Keratinocyte (primary cell): ENCODE measurements around the gene PDZD2. TPM values are rescaled to one million over a fixed set of nuclear protein-coding genes. Genes with fewer than 3 reads are reported as not detected.

Experiments
- DNase-seq: peaks from one replicate; pipeline ENCODE4 v3.0.0-alpha.2; 2011; ENCODE audit warnings: low read depth, missing footprints, low spot score
- FAIRE-seq: peaks from 2 replicates; lab custom pipeline; 2011; peaks lifted over from hg19 to GRCh38; lab: Jason Lieb, UNC
- H2AFZ ChIP-seq: 2 replicates; pipeline ENCODE4 v1.6.0; 2012; ENCODE audit warnings: low read length, control low read depth, inconsistent platforms; ENCODE audit not compliant: control insufficient read depth
- H3K27ac ChIP-seq: 2 replicates; pipeline ENCODE4 v1.5.1; 2011; ENCODE audit warnings: low read length; ENCODE audit not compliant: control insufficient read depth, insufficient read depth
- H3K27me3 ChIP-seq: 3 replicates; pipeline ENCODE4 v1.6.0; 2011; ENCODE audit warnings: low read length; ENCODE audit not compliant: control insufficient read depth, insufficient read depth; ENCODE audit errors: extremely low read depth
- H3K36me3 ChIP-seq, 2 experiments: 2 replicates in 1 of 2; 3 replicates in 1 of 2; pipeline ENCODE4 v1.5.1; 2011; ENCODE audit warnings: low read length in 2 of 2, mild to moderate bottlenecking in 1 of 2; ENCODE audit not compliant: control insufficient read depth in 2 of 2, insufficient read depth in 2 of 2; ENCODE audit errors: extremely low read depth in 1 of 2
- H3K4me1 ChIP-seq: 3 replicates; pipeline ENCODE4 v1.5.1; 2011; ENCODE audit warnings: low read length; ENCODE audit not compliant: control insufficient read depth, insufficient read depth; ENCODE audit errors: extremely low read depth
- H3K4me2 ChIP-seq: 3 replicates; pipeline ENCODE4 v1.6.0; 2011; ENCODE audit warnings: low read depth, low read length; ENCODE audit not compliant: control insufficient read depth, insufficient read depth; ENCODE audit errors: extremely low read depth
- H3K4me3 ChIP-seq, 3 experiments: fragments of 200-600 bp in 1 of 3; sonication (generic) in 1 of 3; 2 replicates in 2 of 3; 3 replicates in 1 of 3; pipeline ENCODE4 v1.5.1; 2011 to 2016; ENCODE audit warnings: low read length in 3 of 3, mild to moderate bottlenecking in 3 of 3, control low read depth in 2 of 3, inconsistent platforms in 1 of 3, low read depth in 1 of 3, mixed read lengths in 1 of 3, mixed run types in 1 of 3, moderate library complexity in 1 of 3; ENCODE audit not compliant: control insufficient read depth in 2 of 3, insufficient read depth in 2 of 3; ENCODE audit errors: extremely low read depth in 1 of 3
- H3K79me2 ChIP-seq: 2 replicates; pipeline ENCODE4 v1.6.0; 2012; ENCODE audit warnings: low read length; ENCODE audit not compliant: control insufficient read depth, insufficient read depth
- H3K9ac ChIP-seq: 3 replicates; pipeline ENCODE4 v1.6.0; 2011; ENCODE audit warnings: low read length; ENCODE audit not compliant: control insufficient read depth, insufficient read depth; ENCODE audit errors: extremely low read depth
- H3K9me1 ChIP-seq: 3 replicates; pipeline ENCODE4 v1.6.0; 2011; ENCODE audit warnings: low read length; ENCODE audit not compliant: control insufficient read depth, insufficient read depth; ENCODE audit errors: extremely low read depth
- H3K9me3 ChIP-seq: 2 replicates; pipeline ENCODE4 v1.5.1; 2012; ENCODE audit warnings: low read depth, low read length; ENCODE audit not compliant: control insufficient read depth
- H4K20me1 ChIP-seq: 3 replicates; pipeline ENCODE4 v1.6.0; 2011; ENCODE audit warnings: low read length; ENCODE audit not compliant: control insufficient read depth, insufficient read depth; ENCODE audit errors: extremely low read depth
- CTCF ChIP-seq, 3 experiments: IDR thresholded peaks in 1 of 3; conservative IDR thresholded peaks in 1 of 3; optimal IDR thresholded peaks in 1 of 3; 2 replicates in 2 of 3; 3 replicates in 1 of 3; pipeline versions ENCODE3 to v1.5.1; 2011; ENCODE audit warnings: low read length in 3 of 3, mild to moderate bottlenecking in 3 of 3, moderate library complexity in 2 of 3, control low read depth in 1 of 3, inconsistent platforms in 1 of 3; ENCODE audit not compliant: insufficient read depth in 2 of 3; ENCODE audit errors: extremely low read depth in 1 of 3
- EZH2 ChIP-seq: IDR thresholded peaks from one replicate; pipeline ENCODE4 v1.6.1; 2012; ENCODE audit warnings: inconsistent platforms, mild to moderate bottlenecking, low read length, moderate library complexity
- dilution Hi-C: fragments of 300-500 bp; cut with MboI; formaldehyde crosslinking; loops from one replicate; pipeline ENCODE4 v1.7.0; 2020; ENCODE audit warnings: low sequenced_read_pairs; ENCODE audit not compliant: extremely low pct_ligation_motif_present
- polyA plus RNA-seq, 5 experiments: library from polyadenylated mRNA; depleted of rRNA in 3 of 5; stranded (reverse) in 3 of 5; stranded (forward) in 1 of 5; unstranded in 1 of 5; fragments of >200 nt; gene quantifications; 1 replicate in 1 of 5; 2 replicates in 3 of 5; 3 replicates in 1 of 5; pipeline versions ENCODE4 v1.2.1 to v1.2.3, GENCODE V29; 2011 to 2012; ENCODE audit warnings: missing spikeins in 2 of 5, low read depth in 1 of 5, low replicate concordance in 1 of 5

PDZD2 gene
- polyA plus RNA-seq, 1 donor (not counting 4 experiments of a cell fraction or from before 2014, with no cell fraction given): 7.3 TPM

- H3K36me3 ChIP-seq: no peaks in the 10 kb centered on the region
- H3K9me1 ChIP-seq: no peaks in the 10 kb centered on the region
- no peaks in the 10 kb centered on the region for H3K4me1 ChIP-seq
- FAIRE-seq: no peak
- H3K27ac ChIP-seq: no peak overlapping the region
- DNase-seq: no peak
- H3K27me3 ChIP-seq: no peaks in the 10 kb centered on the region
- H3K9me3 ChIP-seq: no peaks in the 10 kb centered on the region
- no peak overlapping the region for H3K9ac ChIP-seq
- no peaks in the 10 kb centered on the region for H3K79me2 ChIP-seq
- H3K4me3 ChIP-seq: no peak overlapping the region
- H3K4me2 ChIP-seq: no peak overlapping the region
- dilution Hi-C loops: no loop called here
- TF ChIP-seq CTCF (optimal IDR thresholded peaks at IDR 0.05 in 1 of 3, IDR thresholded peaks at IDR 0.05 in 1 of 3, conservative IDR thresholded peaks at IDR 0.05 in 1 of 3; ENCODE audit: extremely low read depth in 1 of 3, insufficient read depth in 2 of 3, low read length in 3 of 3) (no peak), EZH2 (no peak)
- H2AFZ ChIP-seq: no peak overlapping the region
- H4K20me1 ChIP-seq: no peaks in the 10 kb centered on the region
These were observed 241.5 kb downstream of the PDZD2 start for GRCh38 chr5:31880449-31880848.

DNA sequence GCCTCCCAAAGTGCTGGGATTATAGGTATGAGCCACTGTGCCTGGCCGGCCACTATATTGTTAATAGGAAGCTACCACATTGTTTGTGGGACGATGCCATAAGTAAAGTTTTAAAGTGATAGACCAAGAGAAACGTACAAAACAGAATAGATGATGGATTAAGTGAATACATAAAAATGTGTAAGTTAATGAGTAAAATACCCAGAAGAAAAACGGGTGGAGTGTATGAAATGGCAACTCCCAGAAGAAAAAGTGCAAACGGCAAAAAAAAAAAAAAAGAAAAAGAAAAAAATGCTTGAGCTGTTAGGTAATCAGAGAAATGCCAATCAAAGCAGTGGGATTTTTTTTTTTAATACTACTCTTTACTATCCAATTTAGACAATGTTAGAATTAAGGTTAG is 246.0 kb downstream of the PDZD2 start:
- Histone ChIP-seq H3K27ac (no peak overlapping the region), H3K79me2 (no peaks in the 10 kb centered on the region), H2AFZ (no peak overlapping the region), H3K9me3 (no peaks in the 10 kb centered on the region), H3K4me2 (no peak overlapping the region), H3K4me3 (no peak overlapping the region), H3K36me3 (no peaks in the 10 kb centered on the region), H3K9ac (no peak overlapping the region), H3K9me1 (no peaks in the 10 kb centered on the region), H3K4me1 (no peaks in the 10 kb centered on the region), H3K27me3 (no peaks in the 10 kb centered on the region), H4K20me1 (no peaks in the 10 kb centered on the region)
- dilution Hi-C loops: no loop called here
- FAIRE-seq (no peak), DNase-seq (no peak)
- TF ChIP-seq CTCF (optimal IDR thresholded peaks at IDR 0.05 in 1 of 3, IDR thresholded peaks at IDR 0.05 in 1 of 3, conservative IDR thresholded peaks at IDR 0.05 in 1 of 3; ENCODE audit: extremely low read depth in 1 of 3, insufficient read depth in 2 of 3, low read length in 3 of 3) (no peak), EZH2 (no peak)
